DMS53 treated with DMSO at 0.1 percent for 48 hours (cell line): ENCODE results near the gene PLCB4.

ENCODE experiments used
- DNase-seq: peaks from one replicate; lab custom pipeline; 2025; ENCODE audit not compliant: unreplicated experiment; lab: John Stamatoyannopoulos, UW

PLCB4 gene

DNA sequence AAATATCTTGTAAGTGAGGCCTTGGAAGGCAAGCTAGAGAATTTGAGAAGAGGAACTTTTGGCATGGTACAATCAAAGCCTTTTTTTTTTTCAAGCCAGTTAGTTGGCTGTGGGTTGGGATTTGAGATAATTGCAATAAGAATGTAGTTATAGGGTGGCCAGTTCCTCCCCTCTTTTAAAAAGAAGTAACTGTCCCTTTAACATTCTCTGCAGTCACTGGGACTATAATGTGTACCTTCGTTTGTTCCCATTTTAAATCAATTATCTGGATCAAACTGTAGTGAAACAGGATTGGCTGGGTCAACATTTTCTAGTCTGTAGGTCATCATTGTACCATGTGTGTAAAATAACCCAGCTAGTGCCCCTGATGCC, 233.2 kb downstream of the PLCB4 start:
- no peak for DNase-seq

DNA sequence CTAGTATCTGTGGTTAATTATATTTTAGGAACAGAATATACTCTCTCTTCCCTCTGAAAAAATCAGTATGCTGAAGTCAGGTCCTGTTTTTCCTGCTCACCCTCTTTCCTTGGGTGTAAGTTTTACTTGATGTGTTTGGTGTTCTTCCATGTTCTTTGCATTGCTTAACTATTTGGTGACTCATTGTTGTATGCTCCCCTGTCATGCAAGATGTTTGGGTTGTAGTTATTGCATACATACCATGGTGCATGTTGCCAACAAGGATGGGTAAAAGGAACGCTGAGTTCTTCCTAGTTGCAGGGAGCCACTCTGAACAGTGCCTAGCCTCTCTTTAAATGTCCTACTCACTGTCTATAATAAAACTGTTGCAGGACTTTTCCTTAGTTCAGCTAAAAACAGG, 237.6 kb downstream of the PLCB4 start:
- DNase-seq: no peak

DNA sequence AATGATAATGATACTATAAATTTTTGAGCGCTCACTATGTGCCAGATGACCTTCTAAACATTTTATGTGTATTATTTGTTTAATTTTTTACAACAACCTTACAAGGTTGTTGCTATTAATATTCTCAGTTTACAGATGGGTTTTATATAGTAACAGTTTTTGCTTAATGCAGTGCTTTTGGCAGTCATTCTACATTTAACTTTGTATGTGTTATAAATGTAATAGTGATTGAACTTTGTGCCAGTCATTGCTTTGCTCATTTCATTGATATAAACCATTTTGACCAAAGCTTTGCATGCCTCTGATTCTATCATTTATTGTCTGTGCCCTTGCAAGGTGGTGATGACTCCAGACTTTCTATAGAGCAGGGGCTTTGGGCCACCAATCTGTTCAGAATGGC, 239.2 kb downstream of the PLCB4 start:
- no peak for DNase-seq

DNA sequence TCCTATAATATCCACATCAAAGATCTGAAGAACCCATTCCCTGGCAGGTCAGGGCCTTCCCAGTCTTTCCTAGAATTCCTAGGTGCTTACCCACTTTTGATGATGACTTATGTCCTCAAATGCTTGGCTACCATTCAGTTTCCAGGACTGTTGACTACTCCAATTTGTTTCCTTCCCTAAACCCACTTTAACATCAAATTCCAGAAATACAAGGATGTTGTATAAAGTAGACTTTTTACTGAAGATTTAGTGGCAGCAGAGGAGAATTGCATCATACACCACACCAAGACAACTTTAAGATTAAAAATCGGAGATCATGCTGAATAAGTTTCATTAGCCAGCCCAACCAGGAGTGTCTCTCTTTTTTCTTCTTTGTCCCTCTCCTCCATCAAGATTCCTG, 242.2 kb downstream of the PLCB4 start:
- no peak for DNase-seq

DNA sequence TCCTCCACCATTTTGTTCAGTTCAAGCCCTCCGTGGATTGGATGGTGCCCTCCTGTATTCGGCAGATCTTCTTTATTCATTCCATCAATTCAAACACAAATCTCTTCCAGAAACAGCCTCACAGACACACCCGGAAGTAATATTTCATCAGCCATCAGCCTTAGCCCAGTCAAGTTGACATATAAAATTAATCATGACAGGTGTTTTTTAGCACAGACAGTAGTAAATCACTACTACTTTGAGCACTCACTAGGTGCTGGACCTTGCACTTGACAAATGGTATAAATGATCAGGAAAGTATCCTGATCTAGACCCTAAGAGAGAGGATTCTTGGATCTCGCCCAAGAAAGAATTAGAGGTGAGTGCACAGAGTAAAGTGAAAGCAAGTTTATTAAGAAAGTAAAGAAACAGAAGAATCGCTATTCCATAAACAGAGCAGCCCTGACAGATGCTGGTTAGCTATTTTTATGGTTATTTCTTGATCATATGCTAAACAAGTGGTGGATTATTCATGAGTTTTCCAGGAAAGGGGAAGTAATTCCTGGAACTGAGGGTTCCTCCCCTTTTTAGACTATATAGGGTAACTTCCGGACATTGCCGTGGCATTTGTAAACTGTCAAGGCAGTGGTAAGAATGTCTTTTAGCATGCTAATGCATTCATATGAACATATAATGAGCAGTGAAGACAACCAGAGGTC, 250.9 kb downstream of the PLCB4 start:
- DNase-seq: no peak

DNA sequence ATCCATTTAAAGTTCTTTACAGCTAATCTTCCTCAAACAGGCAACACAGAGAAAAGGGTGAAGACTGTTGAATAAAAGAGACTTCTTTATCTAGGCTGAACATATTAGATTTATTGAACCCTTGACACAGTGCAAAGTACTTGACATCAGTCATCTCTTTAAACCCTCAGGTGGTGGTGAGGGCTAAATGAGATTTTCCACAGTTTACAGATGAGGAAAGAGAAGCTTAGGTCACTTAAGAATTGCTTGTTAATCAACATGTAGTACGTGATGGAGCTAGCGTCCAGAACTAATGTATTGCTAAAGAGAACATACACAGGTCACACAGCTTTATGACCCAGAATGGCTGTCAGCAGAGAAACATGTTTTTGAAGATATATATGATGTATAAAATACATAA, 252.1 kb downstream of the PLCB4 start:
- DNase-seq: no peak

DNA sequence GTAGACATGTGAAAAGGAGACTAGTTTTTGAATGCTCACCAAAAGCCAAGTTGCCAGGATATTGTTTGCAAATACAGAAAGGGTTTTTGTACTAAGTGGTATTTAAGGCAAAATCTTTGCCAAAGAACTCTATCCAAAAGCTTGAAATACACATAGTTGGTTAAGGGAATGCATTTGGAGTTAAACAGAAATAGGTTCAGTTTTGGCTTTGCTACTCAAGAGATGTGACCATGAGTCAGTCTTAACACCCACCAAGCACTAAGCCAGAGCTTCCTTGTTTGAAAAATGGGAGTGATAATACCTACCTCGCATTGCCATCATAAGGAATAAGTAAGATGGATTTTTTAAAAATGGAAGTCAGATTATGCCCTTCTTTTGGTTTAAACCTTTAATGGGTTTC, 253.8 kb downstream of the PLCB4 start:
- DNase-seq: no peak

DNA sequence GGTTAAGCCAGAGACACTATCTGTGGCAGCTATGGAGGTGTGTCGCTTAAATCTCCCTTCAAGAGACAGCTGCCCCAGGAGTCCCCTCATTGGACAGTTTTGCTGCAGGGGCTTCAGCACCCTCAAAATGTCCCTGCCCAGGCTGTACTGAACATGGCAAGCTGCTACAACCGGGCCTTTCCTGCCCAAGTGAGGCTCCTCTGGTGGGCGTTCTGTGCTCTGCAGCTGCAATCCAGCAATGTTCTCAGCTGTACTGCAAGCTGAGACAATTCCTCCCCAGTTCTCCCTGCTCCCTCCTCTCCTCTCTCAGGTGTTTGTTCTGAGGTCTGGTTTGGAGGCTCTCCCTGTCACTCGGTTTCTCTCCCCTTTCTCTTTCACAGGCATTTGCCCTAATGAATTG, 254.7 kb downstream of the PLCB4 start:
- no peak for DNase-seq

DNA sequence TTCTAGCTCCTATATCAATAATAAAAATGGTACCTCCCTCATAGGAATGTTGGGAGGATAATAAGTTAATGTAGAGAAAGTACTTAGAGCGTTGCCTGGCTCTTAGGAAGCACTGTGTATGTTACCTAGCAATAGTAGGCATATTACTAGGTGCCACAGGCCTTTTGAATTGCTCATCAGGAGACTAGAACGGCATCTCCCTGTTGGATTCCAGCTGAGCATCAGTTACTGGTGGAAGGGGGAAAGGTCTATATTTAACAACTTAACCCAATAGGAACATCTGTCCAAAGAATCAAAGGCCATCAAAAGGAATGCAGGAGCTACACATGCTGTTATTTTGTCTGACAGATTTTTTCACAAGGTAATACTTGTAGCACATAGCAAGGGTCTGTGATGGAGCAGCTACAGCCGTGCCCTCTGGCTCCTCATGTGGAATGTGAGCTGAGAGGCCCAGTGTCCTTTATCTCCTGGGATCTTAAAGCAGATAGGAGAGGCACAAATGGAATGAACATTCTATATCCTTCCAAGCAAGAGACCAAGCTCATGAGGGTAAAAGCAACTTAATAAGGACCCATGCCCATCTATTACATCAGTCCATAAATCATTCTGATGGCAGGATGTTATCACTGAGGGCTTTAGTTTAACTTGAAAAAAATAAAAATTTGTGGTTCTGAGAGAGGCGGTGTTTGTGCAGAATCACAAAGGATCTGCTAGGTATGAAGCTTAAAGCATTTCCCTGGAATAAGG, 260.6 kb downstream of the PLCB4 start:
- no peak for DNase-seq

DNA sequence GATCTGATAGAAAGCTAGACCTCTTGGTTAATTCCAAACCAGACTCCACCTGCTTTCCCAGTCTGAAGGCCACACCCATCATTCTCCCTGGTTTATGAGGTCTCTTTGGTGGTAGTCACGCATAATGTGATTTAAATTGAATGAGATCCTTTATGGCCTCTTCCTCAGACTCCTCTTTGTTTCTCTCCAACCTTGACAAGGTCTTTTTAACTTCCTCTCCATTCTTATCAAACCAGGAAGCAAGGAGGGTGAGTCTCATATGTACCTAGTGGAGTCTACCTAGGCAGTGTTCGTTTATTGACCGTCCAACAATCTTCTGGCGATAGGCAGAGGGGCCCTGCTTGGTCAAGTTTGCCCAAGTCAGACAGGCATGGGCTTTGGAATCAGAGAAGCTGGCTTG, 261.3 kb downstream of the PLCB4 start:
- DNase-seq: no peak

DNA sequence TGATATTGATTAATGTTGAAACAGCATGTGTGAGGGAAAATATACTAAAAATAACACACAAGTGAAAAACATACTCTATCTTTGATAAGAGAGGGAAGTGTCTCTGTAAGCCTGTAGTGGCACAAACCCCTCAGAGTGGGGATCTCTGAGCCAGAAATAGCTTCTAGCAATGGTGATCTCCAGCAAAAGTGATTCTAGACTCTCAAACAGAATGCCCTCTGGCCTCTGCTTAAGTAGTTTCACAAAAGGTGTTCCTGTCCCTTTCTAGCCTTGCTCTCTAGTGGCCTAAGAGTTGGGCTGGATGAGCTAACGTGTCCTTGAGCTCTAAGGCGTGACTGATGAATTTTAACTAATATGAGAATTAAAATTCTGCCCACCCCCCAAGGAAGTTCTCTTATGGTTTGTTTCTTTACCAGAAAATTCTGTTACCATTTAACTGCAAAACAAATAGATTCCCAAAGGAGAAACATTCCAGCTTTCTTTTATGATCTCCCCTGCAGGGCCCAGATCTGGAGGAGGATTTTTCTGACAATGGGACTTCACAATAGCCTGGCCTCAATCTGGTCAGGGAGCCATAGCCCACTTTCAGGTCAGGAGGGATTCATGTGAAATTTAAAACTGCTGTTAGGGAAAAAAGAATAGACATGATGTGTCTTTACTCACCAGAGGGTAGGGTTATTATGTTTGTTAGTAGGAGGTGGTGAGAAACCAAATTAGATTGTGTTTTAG, 263.0 kb downstream of the PLCB4 start:
- DNase-seq: no peak

DNA sequence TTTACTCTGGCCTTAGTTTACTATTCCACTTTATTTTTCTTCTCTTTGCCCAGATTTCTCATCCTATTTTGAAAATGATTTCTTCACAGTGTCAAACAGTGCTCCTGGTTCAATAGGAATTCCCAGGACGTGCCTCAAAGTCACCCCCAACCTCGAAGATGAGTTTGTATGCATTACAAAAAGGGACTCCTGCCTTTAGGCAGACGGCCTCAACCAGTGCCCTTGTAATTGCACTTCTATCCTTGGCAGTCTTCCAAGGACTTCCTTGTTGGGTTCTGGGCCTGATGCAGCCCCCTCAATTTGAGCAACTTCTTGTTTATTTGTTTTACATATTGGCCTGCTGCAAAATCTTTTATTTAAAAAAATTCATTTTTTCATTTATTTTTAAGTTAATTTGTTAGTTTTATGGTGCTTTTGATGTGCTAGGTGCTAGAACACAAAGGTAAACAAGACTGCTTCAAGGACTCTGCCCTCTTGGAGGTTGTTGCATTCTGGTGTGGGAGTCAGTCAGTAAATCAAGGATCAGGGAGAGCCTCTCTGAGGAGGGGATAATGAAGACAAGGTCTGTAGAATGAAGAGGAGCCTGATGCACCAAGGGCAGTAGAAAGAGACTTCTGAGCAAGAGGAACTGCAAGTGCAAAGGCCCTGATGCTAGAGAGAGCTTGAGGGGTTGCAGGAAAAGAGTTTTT, 264.0 kb downstream of the PLCB4 start:
- peak; percentile 7 for DNase-seq

DNA sequence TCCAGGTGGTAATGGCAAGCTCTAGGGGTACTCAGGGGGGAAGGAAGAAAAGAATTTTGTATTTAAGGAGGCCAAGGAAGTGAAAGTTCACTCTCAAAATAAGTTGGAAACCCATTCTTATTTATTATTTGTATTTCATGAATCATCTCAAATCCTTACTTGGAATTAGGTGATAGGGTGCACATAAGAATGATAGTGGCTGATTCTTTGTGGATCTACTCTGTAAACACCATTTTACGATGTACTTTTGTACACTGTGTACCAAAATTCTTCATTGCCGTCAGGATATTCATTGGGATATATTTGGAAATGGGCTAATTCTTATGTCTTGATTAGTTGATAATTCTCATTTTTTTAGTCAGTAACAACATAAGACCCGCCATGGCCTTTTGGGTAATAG, 266.0 kb downstream of the PLCB4 start:
- DNase-seq: no peak

DNA sequence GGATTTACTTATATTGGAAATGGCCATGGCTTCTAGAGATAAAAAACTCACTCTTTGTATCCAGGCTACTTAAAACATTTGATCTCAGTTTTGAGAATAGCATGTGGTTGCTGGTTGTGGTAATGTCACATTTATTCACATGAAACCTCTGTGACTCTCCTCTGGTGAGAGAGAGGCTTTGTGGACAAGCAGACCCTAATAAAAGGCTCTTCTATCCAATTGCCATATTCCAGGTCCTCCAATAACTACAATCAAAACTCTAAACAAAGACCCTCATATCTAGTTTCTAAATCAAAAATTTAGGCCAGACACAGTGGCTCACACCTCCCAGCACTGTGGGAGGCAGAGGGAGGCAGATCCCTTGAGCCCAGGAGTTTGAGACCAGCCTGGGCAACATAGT, 269.2 kb downstream of the PLCB4 start:
- DNase-seq: no peak

DNA sequence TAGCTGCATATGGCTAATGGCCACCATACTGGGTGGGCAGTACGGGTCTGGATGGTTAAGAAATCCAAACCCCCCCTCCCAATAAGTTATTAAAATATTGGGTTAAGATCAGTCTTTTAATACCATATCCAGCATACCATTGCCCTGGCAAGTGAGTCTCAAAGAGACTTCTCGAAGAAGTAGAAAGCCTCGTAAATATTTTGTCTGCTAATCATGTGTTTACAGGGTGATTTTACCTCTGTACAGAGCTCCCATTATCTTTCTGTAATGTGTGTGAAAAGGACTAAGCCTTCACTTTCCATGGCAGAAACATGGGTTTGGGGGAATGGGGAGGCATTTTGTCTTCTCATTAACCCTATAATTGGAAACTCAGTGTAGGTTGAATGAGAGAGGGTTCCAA, 270.8 kb downstream of the PLCB4 start:
- no peak for DNase-seq

DNA sequence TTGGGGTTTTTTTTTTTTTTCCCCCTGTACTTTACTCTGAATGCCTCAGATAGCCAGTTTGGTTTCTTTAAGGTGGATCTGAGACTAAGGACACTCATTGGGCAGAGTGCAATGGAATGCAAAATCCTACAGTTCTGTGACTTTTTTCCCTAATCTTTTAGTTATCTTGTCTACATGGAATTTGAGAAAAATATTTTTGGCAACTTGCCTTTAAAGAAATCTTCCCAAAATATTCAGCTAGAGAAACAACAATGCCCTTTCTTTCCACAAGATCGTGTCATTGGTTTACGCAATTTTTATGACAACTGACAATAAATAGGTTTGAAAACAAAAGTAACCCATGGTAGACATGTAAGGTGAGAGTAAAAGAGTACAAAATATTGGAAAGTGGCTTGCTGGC, 273.8 kb downstream of the PLCB4 start:
- DNase-seq: no peak

DNA sequence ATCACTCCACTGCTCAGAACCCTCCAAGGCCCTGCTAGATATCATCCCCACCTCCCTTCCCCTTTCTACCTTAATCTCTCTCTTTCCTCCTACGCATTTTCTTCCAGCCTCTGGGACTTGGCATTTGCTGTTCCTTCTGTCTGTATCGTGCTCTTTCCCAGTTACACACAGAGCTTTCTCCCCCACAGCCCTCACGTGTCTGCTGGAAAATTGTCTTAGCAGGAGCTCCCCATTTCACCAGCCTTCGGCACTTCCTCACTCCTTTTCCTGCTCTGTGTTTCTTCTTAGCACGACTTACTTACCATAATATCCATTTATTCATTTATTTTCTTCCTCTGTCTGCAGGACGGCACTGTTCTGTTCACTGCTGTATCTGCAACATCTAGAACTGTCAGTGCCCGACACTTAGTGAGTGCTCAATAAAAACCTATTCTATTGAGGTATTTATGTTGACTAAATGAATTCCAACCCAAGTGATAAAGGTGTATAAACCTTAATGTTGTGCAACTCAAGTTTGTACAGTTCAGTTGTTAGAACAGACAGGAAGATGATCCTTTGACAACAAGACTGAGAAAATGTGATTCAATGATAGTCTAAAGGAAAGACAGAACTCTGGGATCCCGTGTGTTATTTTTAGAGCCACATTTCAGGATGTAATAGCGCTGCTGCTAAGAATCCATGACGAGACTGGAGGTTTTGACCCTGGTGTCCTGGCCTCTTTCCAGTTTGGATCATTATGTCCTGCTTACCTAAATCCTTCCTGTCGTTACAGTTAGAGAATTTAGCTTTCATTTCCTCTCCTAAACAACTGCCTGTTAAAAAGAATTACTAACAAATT, 275.4 kb downstream of the PLCB4 start:
- no peak for DNase-seq

DNA sequence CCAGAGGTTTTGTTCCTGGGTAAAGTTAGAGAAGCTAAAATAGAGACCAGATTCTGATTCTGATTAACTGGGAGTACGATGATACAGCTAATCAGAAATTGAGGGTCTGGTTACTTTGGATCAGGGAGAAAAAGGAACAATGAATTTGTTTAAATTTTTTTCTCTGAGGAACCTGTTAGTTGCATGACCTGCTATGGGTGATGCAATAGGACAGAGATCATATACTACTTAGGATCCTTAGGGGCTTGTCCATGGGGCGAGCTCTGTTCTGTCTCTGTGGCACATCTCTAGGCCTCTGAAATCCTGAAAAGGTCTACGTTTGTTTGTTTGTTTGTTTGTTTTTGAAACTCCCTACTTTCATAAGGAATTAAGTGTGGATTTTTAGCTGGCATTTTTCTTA, 279.4 kb downstream of the PLCB4 start:
- no peak for DNase-seq

DNA sequence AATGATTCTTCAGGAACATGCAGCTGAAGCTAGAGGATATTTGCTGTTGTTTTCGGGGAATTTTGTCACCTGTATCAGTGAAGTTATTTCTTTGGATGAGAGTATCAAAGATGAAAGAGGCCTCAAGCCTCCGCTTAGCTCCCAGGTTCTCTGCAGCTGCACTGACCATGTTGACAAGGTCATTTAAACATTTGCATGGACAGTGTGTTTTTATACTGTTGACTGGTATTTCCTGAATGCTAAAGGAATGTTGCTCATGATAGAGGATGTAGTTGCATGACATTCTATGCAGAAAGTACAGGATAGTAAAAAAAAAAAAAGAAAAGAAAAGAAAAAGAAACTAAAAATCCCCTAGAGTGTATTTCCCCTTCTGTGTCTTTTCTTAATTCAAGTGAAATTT, 279.9 kb downstream of the PLCB4 start:
- no peak for DNase-seq

DNA sequence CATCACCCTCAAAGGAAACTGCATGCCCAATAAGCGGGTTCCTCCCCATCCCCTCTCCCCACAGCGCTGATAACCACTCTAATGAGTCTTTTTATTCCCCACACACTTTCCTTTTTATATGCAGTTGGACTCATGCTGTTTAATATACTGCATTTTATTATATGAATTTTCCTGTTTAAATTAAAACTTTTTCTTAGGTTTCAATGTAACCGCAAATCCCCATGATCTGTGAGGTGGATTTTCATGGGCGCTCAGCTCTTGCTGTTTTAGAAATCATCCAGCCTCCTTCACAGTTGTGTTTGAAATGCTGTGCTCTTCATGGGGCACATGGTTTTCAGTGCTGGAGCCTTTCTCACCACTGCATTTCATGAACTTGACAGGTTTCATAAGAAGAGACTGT, 280.4 kb downstream of the PLCB4 start:
- DNase-seq: no peak

DNA sequence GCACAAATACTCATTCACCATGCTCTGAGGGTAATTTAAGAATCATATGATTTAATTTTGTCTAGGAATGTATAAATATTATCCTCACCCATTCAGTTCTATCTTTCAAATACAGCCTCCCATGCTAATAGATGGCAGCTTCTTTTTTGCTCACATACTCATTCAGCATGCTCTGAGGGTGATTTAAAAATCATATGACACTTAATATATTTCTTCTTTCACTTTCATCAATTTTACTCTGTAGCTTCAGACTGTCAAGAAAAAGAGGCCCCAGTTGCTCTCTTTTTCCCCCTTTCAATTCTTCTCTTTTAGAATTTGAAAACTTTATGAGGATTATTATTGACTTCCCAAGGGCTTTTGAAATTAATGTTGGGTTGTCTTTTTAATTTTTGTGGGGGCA, 283.9 kb downstream of the PLCB4 start:
- no peak for DNase-seq
